HG03060 (cell line): ENCODE results near the gene L1TD1.
"Not testable (repeated sequence)": the region's sequence is repeated elsewhere in the genome, so short reads cannot be mapped to it uniquely, and the experiment has no call there.

ENCODE experiments used
- ATAC-seq: cut with Tn5 transposase; IDR thresholded peaks from one replicate; pipeline ENCODE4 v1.9.1; 2021; ENCODE audit warnings: low read depth, moderate number of reproducible peaks; ENCODE audit not compliant: unreplicated experiment

Gene L1TD1

GRCh38 chr1:62233926-62234450 lies 39.3 kb downstream of the L1TD1 start:
- no peak for ATAC-seq

- no peak for ATAC-seq
Observed at GRCh38 chr1:62234688-62235087, 40.0 kb downstream of the L1TD1 start.

DNA sequence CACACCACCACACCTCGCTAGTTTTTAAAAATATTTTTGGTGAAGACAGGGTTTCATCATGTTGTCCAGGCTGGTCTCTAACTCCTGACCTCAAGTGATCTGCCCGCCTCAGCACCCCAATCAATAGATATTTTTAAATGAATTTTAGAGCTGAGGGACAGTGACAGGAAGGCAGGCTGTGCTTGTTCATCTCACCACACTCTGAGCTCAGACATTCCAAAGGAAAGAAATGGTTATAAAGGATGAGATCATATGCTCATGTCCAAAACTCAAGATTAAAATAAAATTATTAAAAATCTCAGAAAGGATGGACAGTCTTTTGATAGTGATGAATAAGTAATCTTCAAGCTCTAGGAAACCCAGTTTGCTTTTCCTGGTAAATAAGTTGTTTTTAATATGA lies 40.9 kb downstream of the L1TD1 start:
- no peak for ATAC-seq

GRCh38 chr1:62237361-62237760 lies 42.7 kb downstream of the L1TD1 start:
- ATAC-seq, result no peak

DNA sequence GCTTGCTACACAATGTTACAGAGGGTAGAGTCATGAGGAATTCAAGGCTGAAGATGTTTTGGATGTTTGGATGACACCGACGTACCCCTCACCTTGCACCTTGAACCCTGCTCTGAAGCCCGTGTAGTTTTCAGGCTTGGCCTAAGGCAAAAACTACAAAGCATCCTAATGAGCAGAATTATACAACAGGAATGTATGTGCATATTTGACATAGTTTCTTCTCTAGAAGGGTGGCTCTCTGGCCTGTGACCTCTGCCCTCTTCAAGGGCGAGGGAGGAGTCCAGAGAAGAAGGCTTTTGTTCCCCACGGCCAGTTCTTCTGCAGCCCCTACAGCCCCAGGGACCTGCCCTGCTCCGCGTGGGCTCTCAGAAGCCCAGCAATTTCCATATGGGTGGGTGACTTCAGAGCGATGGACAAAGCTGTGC lies 43.3 kb downstream of the L1TD1 start:
- no peak for ATAC-seq

DNA sequence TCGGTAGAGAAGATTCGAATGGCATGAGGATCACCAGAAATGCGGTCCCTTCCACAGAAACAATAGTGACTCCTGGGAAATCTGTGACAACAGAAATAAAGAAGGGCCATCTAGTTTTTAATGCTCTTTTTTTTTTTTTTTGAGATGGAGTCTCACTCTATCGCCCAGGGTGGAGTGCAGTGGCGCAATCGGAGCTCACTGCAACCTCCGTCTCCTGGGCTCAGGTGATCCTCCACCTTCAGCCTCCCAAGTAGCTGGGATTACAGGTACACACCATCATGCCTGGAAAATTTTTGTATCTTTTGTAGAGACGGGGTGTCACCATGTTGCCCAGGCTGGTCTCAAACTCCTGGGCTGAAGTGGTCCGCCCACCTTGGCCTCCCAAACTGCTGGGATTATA lies 43.9 kb downstream of the L1TD1 start:
- ATAC-seq, result no peak

DNA sequence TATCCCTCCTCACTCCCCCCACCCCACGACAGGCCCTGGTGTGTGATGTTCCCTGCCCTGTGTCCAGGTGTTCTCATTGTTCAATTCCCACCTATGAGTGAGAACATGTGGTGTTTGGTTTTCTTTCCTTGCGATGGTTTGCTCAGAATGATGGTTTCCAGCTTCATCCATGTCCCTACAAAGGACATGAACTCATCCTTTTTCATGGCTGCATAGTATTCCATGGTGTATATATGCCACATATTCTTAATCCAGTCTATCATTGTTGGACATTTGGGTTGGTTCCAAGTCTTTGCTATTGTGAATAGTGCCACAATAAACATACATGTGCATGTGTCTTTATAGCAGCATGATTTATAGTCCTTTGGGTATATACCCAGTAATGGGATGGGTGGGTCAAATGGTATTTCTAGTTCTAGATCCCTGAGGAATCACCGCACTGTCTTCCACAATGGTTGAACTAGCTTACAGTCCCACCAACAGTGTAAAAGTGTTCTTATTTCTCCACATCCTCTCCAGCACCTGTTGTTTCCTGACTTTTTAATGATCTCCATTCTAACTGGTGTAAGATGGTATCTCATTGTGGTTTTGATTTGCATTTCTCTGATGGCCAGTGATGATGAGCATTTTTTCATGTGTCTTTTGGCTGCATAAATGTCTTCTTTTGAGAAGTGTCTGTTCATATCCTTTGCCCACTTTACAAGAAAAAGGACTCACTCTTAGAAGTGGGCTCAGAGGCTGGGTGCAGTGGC lies 45.2 kb downstream of the L1TD1 start:
- ATAC-seq, result not testable (repeated sequence)

DNA sequence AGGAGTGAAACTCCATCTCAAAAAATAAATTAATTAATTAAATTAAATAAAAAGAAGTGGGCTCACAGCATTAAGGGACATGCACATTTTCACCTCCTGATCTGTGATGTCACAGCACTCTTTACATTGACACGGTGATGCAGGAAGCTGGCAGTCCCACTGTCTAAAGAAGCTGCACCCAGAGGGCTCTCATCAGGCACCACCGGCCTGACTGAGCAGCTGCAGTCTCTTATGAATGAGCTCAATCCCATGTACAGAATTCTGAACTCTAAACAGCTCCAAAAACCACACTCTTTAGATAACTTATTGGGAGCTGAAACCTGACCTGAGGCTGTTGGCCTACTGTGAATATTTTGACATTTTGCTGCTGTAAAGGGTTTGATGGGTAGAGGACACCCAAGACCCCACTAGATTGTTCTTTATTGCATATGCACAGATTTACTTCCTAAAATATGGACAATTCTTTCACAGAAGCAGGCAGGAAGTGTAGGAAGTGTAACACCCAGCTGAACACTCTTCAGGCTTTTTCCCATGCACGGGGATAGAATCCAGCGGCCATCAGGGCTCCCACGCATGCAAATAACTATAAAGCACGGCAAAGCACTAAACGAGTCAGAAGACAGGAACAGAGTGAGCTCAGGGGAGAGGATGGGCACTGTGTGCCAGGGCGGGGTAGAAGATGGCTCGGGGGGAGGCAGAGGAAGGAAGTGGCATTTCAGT lies 46.2 kb downstream of the L1TD1 start:
- no peak for ATAC-seq

DNA sequence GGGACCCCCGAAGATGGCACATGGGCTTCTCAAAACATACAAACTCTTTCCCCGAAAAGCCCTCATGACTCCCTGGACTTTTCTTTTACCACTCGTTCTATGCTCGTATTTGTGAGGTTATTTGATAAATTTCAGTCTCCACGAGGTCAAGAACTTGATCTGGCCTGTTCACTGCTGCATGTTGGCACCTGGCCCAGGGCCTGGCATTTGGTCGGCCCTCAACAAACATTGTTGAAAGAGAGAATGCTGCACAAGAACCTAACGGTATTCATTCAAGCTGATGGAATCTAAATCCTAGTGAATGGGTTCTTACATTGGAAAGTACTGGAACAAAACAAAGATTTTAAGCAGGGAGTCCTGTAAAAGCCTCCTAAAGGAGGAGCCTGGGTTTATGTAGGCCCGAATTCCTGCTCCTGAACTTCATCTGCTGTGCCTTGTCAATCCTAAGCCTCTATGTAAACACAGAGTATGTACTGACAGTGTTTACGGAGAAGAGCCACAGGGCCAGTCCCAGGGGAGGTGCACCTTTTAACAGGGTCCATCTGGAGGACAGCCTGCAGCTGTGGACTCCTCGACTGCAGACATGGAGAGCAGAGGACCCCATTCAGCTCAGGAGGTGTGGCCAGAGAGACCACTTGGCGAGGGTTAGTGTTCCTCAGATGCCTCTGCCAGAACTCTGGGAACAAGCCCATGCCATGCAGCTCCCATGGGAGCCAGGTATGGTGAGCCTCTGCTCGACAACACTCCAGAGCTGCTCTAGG lies 46.9 kb downstream of the L1TD1 start:
- no peak for ATAC-seq

- not testable (repeated sequence) for ATAC-seq
Observed at GRCh38 chr1:62244380-62244779, 49.7 kb downstream of the L1TD1 start.

DNA sequence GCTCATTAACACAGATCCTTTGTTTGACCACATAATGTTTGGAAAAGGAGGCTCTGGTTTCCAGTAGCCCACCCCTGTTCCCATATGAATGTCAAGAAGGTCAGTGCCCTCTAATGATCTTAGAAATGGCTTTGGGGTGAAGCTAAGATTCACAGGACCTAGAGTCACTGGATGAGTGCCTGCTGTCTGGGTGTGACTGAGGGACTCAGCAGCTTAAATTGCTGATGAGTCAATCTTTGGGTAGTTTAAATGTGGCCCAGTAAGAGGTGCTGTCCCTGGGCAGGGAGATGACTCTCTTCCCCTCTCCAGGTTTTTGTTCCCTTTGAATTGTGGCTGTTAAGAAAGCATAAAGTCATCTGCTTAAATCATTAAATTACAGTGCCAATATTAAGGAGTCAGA lies 50.6 kb downstream of the L1TD1 start:
- ATAC-seq, result no peak

DNA sequence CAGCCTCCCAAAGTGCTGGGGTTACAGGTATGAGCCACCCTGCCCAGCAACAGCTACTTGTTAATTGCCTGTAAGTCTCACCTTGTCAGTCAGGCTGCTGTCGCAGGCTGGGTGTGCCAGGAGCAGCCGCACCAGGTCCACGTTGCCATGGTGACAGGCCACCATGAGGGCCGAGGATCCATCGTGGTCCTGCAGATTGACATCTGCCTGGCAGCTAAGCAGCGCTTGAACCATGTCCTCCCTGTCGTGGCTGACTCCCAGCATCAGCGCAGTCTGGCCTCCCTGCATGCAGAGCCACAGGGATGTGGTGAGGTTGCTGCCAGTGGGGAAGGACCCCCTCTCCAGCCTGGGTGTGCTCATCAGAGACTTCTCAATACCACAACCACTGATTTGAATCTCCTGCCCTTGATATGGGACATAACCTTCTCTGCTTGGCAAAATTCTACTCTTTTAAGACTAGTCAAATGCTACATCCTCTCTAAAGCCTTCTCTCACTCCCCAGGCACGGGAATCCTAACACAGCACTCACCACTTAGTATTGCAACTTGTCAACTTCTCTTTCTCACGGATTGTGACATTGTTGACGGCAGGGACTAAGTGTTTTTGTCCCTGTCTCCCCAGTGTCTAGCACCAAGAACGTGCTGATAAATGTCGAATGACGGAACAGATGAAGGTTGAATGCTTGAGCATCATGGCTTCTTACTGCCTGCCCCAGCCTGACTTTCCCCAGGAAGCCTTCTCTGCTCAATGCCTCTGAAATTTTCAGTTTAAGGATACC lies 52.9 kb downstream of the L1TD1 start:
- no peak for ATAC-seq

GRCh38 chr1:62250126-62250726 lies 55.6 kb downstream of the L1TD1 start:
- ATAC-seq, result no peak

DNA sequence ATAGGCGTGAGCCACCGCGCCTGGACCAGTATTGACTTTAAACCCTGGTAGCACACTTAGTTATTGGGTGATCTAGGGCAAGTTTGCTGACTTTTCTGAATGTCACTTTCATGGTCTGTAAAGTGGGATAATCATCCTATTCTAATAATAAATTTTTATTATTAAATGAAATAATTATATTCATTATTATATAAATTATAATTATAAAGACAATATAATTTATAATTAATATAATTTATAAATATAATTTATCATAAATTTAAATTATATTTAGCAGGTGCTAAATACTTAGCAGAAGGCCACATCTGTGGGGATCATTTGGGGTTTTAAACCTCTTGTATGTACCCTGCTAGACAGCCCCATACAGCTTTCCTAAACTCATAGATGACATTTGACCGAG lies 64.9 kb downstream of the L1TD1 start:
- no peak for ATAC-seq

GRCh38 chr1:62260688-62261087 lies 66.0 kb downstream of the L1TD1 start:
- no peak for ATAC-seq
